ELR (cell line): ENCODE data around the gene UNK.
"Not testable (repeated sequence)": the region's sequence is repeated elsewhere in the genome, so short reads cannot be mapped to it uniquely, and the experiment has no call there.

Source experiments
- DNase-seq: peaks from one replicate; pipeline ENCODE4 v3.0.0-alpha.2; 2015; ENCODE audit warnings: low read depth

The UNK gene

GRCh38 chr17:75774471-75774990, 10.1 kb upstream of the UNK start:
- no peak for DNase-seq

GRCh38 chr17:75774991-75775668, 9.5 kb upstream of the UNK start:
- peak; percentile 42 for DNase-seq

DNA sequence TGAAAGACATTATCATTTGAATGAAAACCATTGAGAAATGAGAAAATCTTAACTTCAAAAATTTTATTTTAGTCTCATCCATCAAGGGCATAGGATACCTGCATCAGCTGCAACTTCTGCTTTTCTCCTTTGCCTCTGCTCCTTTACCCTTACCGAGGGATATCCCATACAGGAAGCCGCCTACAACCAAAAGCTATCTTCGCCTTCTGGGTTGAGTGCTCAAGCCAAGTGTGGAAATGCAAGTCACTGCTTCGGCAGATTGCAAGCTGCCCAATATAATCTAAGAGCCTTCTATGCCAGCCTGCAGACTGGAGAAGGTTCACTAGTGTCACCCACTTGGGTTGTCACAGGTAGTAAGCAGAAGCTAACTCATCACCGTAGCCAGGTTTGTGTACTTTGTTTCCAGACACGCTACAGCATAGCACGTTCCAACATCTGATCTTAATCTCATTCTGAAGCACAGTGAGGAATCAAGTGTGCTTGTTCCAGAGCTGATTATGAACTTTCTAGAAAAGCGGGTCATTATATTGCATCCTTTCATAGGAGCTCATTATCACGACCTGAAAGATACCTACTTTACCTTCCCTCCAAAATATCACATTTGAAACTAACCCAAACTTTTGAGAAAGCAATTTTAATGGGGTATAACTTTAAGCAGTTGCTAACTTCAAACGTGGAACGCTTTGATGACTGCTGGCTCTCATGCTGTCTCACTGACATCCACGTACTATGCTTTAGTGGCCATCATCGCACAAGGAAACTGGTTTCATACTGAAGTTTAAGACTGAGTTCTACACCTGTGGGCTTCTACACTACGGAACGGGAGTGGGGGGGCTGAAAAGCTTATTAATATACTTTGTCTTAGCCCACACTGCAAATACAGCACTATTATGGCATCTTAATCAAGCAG, 8.0 kb upstream of the UNK start:
- no peak for DNase-seq

DNA sequence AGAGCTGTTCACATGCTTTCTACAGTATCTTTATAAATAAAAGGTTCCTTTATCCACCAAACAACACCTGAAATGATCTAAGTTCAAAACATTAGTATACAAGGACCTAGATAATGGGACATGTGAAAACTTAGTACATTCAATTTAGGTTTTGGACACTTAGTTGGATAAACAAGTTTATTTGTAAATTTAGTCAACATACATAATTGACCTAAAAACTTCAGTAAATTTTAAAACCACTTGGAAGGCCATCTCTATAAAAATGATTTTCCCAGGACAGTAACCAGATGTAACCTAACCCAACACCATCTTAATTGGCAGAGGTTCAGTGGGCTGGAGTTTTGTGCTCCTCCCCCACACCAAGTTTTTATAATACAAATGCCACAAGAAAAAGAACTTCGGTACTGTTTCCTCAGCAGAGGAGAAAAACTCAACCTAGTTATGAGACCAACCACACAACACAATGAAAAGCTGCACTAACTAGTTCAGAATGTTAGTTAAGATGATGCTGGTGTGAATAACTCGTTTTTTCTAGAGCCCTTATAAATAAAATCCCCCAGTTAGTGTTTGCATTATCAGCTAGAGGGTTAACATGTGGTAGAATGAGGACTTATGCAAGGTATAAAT, 7.2 kb upstream of the UNK start:
- no peak for DNase-seq

- not testable (repeated sequence) for DNase-seq
Observed at GRCh38 chr17:75778066-75778860, 6.3 kb upstream of the UNK start.

DNA sequence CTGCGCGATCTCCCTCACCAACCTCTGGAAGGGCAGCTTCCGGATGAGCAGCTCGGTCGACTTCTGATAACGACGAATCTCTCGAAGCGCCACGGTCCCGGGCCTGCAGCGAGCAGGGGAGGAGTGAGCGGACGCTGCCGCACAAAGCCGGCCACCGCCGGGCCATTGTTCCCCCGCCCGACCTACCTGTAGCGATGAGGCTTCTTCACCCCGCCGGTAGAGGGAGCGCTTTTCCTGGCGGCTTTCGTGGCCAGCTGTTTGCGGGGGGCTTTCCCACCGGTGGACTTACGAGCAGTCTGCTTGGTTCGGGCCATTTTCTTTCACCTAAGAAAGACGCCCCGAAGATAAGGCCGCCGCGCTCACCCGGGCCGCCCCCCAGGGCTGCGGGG, 5.8 kb upstream of the UNK start:
- no peak for DNase-seq

GRCh38 chr17:75779250-75779986, 5.2 kb upstream of the UNK start:
- DNase-seq = peak; percentile 100

DNA sequence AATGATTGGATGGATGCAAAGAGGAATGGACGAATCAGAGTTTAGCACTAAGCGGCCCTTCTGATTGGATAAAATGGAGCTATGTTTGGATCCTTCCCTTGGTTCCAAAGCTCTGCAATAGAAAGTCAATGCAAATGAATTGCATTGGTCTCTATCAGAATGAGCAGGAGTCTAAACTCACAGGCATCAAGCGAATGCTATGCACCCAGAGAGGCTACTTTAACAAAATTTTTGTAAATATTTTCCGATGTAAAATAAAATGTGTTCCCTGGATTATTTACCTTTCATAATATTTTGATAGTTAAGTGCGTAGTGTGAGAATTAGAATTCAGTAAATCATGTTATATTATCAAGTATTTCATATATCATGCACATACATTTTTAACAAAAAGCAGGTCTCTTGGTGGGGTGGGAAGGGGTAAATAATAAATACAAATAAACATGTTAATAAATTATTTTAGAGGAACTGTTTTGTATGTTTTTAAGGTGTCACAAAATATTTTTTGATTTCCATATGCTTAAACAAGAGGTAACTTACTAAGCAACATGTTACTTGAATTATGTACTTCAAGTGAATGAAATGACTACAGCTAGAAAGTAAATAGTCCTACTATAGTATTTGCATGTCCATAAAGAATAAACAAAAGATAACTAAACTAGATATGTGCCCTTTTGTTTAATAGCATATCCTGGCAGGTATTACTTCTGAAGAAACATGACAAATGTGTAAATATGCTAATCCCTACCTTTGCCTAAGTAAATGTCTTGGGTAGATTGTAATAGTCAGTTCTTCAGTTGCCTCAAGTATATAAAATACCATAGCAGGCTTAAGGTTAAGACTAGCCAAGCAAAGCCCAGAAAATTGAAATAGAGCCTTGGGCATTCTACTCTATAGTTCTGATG, 4.4 kb upstream of the UNK start:
- no peak for DNase-seq

DNA sequence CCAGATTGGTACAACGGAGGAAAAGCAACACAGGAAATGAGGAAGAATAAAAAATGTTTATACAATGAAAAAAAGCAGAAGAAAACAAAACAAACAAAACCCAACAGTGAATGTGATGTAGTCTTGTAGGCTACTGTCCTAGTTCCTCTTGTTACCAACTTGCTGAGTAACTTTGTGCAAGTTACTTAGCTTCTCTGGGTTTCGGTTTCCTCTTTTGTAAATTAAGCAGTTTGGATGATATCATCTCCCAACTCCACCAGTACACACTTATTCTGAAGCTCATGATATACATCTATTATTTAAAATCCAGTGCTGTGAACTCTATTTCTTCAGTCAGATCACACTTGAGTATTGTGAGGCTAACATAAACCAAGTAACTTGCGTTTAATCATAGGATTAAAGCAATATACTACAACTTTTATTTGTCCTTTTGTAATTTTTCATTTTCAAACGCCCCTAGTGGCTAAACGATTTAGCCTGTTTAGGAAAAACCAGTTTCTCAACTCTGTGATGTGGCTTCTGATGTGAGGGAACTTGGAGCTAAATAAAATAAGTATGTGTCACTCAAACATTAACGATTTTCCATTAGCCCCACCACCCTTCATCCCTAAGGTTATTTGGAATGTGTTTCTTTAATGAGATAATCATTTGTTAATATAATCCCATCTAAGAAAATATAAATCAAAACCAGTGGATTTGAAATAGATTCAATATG, 1.4 kb upstream of the UNK start:
- DNase-seq = peak; percentile 84

- no peak for DNase-seq
Observed at GRCh38 chr17:75783803-75784472, 668 bp upstream of the UNK start.

DNA sequence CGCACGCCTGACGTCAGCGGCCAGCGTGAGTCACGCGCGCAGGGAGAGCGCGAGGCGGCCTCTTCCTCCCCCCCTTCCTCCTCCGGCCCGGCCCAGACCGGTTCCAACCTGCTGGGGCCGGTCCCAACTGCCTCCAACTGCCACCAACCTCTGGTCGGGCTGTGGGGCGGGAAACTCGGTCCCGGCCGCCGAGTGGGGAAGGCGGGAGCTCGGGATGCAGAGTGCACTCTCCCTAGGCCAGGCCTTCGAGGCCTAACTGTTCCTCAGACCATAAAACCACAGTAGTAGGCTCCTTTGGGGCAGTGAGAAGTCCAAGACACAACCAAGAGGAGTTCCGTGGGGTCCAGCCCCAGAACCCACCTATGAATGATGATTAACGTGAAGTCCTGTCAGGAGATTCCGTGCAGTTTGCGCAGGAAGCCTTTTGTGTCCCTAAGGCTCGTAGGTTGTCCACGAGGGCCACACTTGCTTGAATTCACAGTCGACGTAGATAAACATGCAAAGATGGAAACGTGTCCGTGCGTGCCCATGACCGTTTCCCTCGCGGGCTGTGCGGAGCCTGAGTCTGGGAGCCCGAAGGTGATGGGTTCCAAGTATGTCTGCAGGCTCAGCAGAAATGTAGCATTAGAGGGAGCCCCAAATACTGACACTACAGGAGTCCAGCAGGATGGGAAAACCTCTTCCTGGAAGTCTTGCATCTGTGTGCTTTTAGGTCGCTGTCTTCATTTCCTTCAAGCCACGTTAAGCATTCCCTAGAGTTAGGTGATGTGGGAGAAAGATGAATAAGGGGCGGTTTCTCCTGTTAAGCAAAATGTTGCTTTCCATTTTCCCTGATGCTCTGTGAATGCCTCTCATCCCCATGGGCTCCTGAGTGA, 647 bp downstream of the UNK start:
- DNase-seq = peak; percentile 94

- DNase-seq = no peak
Observed at GRCh38 chr17:75791254-75791653, 6.6 kb downstream of the UNK start.

GRCh38 chr17:75793460-75793859, 8.9 kb downstream of the UNK start:
- no peak for DNase-seq

GRCh38 chr17:75795820-75796607, 11.4 kb downstream of the UNK start:
- DNase-seq = no peak

DNA sequence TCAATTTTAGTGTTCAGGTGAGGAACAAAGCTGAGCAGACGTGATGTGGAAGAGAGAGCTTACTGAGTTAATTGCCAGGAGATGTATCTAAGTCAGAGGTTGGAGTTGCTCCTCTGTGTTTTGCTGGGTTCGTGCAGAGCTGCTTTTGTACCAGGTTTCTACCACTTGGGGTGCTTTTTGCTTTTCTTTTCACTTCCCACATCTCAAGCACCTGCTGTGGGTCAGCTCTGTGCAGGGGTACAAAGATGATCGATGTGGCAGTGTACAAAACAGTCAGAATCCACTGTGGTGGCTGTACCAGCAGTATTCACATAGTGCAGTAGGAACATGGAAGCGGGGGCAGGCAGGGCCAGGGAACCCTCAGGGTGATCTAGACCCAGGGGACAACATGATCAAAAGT, 14.8 kb downstream of the UNK start:
- DNase-seq = no peak

GRCh38 chr17:75803883-75804282, 19.3 kb downstream of the UNK start:
- DNase-seq = no peak
